Measurements from ENCODE around the gene CPLANE2.
A peak's percentile ranks its signal among the peaks of the same experiment; 100 is the strongest.
"Not testable (repeated sequence)": the region's sequence is repeated elsewhere in the genome, so short reads cannot be mapped to it uniquely, and the experiment has no call there.

Gene CPLANE2, protein sequence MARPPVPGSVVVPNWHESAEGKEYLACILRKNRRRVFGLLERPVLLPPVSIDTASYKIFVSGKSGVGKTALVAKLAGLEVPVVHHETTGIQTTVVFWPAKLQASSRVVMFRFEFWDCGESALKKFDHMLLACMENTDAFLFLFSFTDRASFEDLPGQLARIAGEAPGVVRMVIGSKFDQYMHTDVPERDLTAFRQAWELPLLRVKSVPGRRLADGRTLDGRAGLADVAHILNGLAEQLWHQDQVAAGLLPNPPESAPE

DNA sequence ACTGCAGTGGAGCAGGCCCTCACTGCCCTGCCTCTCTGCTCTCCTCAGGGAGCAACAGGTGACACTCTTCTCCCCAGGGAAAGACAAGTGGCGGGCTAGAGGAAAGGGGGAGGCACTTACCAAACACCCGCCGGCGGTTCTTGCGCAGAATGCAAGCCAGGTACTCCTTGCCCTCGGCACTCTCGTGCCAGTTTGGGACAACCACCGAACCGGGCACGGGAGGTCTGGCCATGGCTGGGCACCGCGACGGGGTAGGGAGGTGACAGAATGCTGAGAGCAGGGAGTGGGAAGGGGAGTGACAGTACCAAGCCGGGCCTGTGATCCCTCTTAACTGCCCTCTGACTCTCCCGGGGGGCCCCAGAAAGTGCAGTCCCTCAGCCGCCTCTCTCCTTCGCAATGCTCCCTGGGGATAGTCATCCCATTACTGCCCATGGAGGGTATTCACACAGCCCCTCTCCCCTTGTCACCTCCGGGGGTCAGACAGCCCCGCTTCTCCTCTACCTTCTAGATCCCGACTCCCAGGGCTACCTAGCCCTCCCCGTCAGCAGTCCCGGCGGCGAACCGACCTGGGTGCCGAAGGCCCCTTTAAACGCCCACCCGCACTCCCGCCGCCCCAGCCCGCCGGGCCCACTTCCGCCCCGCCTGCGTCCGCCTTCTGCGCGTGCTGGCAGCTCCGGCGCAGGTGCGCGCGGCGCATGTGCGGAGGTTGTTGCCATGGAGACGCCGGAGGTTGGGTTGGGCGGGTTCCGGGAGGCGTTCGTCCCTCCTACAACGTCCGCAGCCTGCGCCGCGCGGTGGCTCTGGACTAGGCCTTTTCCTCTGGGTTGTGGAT lies at the start of gene CPLANE2:
CPLANE2 (minus strand) TSS at position 673 of the 832 bp plus-strand sequence; CDS start at position 232, 441 bp downstream.
- DNase-seq: peak; percentile 88

DNA sequence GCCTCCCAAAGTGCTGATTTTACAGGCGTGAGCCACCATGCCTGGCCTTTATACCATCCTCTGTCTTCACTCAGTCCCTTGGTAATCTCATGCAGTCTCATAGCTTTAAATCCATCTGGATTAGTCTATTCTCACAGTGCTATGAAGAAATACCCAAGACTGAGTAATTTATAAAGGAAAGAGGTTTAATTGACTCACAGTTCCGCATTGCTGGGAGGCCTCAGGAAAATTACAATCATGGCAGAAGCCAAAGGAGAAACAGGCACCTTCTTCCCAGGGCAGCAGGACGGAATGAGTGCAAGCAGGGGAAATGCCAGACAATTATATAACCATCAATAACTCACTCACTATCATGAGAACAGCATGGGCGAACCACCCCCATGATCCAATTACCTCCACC lies 49.1 kb upstream of the CPLANE2 start:
- DNase-seq: no peak

DNA sequence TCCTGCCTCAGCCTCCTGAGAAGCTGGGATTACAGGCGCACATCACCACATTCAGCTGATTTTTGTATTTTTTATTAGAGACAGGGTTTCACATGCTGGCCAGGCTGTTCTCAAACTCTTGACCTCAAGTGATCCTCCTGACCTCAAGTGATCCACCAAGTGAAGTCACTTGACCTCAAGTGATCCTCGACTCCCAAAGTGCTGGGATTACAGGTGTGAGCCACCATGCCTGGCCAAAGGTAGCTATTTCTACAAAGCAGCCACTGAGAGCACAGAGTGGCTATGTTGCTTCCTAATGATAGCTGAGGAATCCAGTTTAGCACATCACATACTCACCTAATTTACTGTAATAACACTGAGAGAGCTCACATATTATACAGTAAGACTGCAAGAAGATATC lies 44.8 kb upstream of the CPLANE2 start:
- DNase-seq: no peak

DNA sequence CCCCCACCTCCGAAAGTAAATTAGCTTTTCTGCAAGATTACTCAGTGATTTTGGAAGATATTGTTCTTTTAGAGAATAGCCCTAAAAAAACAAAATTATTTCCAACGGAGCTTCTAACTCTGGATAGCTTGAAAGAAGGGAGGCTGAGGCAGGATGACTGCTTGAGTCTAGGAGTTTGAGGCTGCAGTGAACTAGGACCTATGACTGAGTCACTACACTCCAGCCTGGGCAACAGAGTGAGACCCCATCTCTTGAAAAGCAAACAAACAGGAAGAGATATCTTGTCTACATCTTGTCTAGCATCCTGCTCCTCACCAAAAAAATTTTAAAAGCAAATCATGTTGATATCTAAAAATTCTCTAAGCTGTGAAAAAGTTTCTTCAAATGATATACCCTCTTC lies 42.2 kb upstream of the CPLANE2 start:
- DNase-seq: no peak

DNA sequence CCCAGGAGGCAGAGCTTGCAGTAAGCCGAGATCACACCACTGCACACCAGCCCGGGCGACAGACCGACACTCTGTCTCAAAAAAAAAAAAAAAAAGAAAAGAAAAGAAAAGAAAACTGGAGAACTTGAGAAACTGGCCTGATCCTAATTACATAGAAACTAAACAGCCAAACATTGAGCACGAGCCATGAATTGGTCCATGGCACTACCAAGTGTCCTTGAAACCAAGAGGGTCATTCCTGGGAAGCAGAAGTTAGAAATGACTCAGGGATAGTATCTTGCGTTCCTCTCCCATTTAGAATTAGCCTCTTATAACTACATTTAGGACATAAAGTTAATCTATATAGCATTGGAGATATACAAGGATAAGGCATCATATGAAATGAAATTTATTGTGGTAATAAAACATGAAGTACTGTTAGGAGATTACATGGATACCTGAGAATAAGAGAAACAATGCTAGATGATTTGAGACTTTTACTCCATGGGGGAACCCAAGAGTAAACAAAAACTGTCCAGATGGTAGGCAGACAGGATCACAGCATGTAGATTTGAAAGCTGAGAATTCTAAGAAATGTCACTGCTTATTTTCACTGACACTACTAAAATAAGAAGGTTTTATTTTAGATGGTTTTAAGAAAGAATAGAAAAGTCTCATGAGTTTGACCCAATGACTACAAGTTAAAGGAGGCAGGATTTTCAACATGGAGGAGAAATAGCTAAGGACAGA lies 39.5 kb upstream of the CPLANE2 start:
- DNase-seq: no peak

DNA sequence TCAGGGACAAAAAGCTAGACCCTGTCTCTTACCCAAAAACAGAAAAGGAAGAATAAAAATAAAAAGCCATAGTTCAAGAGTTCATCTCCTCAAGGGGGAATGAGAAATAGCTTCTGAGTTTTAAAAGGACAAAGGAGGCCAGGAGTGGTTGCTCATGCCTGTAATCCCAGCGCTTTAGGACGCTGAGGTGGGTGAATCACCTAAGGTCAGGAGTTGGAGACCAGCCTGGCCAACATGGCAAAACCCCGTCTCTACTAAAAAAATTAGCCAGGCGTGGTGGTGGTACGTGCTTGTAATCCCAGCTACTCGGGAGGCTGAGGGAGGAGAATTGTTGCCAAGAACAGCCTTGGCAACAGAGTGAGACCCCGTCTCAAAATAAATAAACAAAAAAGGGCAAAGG lies 38.6 kb upstream of the CPLANE2 start:
- DNase-seq: no peak

DNA sequence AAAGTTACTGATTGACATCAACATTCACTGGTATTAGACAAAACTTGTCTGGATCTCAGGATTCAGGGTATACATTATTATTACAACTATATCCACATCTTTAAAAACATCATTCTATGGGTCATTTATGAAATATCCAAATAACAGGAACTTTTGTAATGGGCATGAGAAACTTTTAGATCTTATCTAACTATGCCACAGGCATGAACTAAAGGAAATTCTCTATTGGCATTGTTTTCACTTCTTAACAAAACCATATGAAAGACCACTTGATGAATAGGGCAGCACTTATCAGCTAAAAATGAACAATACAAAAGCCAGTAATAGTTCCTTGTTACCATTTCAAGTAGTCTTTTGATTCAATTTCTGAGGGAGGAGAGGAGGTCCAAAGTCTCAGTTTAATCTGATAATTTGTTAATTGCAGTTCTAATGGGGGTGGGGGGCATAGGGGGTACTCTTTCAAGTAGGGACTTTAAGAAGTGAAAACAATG lies 30.8 kb upstream of the CPLANE2 start:
- no peak for DNase-seq

DNA sequence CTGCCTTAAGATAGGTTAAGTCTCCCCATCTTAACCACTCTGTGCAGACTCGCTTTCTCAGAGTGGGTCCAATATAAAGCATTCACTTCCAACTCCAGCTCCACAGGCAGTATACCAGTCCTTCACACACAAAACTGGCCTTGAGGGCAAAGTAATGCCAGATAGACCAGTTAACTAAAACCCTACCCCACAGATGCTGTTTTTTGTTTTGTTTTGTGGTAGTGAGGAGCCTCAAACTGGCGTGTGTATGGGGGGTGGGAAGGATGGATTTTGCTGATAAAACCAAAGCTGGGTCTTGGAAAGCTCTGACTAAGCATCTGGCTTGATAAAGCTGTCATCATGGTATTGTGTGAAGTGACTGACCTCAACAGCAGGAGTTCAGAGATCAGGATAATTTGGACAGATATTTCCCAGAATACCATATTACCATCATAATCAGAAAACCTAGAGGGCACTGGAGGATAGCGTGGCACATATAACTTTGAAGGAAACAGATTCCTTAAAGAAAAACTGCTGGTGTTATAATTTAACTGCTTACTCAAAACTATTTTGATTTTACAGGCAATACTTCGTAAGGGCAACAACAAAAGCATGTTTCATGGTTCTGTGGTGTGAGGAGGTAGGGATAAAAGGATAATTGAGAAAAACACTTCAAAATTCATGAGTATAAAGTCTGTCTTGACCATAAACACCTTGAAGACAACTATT lies 29.6 kb upstream of the CPLANE2 start:
- peak; percentile 75 for DNase-seq

DNA sequence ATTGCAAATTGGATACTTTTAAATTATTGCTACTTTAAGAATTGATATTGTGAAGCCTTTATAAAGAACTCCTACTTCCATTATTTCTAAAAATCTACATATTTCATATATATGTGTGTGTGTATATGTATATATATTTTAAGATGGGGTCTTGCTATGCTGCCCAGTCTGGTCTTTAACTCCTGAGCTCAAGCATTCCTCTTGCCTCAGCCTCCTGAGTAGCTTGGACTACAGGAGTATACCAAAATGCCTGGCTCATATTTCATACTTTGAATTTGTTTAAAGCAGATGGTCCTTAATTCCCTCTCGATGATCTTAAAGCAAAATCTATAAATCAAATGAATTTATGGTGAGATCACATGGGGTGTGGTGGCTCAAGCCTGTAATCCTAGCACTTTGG lies 25.1 kb upstream of the CPLANE2 start:
- no peak for DNase-seq

DNA sequence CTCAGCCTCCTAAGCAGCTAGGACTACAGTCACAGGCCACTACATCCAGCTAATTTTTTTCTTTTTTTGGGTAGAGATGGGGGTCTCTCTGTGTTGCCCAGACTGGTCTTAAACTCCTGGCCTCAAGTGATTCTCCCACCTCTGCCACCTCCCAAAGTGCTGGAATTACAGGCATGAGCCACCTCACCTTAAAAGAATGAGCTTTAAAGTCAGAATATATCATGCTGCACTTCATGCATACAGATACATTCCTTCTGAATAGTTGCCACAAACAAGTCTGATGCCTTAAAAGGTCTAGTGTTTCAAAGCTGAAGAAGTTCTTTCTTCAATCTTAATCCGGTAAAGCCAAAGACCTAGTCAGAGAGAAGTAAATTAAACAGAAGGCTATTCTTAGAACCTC lies 23.8 kb upstream of the CPLANE2 start:
- peak; percentile 67 for DNase-seq

DNA sequence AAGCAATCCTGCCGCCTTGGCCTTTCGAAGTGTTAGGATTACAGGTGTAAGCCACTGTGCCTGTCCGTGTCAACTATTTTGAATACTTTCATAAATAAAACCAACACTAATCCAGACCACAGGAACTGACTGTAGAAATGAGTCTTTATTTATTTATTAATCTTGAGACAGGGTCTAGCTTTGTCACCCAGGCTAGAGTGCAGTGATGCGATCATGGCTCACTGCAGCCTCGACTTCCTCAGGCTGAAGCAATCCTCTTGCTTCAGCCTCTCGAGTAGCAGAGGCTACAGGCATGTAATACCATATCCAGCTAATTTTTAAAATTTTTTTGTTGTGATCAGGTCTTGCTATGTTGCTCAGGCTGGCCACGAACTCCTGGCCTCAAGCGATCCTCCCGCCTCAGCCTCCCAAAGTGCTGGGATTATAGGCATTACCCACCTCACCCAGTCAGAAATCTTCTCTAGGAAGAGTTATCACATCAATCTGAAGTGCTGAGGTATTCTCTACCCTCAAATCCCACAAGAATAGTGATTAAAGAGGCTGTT lies 21.7 kb upstream of the CPLANE2 start:
- no peak for DNase-seq

DNA sequence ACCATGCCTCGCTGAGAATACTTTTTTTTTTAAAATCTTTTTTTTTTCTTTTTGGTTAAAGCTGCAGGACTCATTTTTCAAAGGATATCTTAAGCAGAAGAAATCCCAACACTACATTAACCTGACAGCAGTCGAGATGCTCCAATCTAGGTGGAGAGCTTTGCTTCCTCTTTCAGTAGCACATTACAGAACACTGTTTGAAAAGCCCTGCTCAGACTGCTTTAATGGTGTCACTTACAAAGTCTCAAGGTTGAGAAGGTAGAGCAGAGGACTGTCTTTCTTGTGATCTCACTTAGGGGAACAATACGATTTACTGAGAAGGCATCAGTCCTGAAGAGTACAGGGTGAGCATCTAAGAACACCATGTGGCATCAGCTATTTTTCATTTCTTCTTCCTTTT lies 21.0 kb upstream of the CPLANE2 start:
- DNase-seq: no peak

DNA sequence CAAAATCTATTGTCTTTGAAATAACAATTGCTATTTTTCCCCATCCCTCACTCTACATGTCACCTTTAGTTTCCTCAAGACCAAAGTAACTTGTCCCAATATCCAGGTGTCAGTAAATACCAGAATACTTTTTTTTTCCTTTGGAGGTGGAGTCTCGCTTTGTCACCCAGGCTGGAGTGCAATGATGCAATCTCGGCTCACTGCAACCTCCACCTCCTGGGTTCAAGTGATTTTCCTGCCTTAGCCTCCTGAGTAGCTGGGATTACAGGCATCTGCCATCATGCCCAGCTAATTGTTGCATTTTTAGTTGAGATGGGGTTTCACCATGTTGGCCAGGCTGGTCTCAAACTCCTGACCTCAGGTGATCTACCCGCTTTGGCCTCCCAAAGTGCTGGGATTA lies 20.6 kb upstream of the CPLANE2 start:
- not testable (repeated sequence) for DNase-seq

DNA sequence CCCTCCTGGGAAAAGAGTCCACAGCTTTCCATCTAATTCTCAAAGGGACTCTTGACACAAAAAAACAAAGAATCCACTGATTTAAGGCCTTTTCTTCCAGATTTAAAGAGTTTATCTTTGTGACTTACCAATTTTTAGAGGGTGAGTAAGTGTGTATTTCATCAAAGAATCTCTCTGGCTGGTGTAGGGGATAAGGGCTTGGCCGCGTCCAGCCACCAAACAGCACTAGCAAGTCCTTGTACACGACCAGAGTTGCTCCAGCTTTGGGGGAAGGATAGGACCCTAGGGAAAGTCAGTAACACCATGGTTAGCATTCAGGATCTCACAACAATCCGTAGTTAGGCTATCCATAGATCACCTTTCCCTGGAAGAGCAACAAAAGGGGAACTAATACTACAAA lies 19.5 kb upstream of the CPLANE2 start:
- DNase-seq: no peak

DNA sequence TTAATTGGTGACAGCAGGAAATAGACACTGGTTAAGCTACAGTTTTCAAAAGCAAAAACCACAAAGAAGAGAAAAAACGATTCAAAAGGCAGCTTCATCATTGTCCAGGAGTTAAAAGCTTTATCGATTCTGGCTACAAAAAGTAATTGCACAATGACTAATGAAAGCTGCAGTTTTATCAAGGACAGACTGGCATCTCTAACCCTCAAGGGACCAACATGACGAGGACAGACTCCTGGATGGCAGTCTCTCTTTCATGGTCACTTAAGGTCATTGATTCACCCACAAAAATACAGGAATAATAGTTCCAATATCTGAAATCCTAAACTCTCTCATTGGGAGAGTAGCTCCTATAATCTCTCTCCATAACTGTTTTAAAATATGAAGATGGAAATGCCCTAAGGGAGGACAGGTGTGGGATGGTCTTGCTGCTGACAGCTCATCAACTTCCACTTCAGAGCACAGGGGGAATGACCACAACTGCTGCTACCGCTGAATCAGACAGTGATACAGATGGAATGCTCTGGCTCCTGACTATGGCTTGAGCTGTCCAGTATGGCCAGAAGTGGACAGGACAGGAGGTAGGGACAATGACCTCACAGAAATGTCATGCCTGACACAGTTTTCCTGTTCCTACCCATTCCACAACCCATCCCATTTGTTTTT lies 17.4 kb upstream of the CPLANE2 start:
- DNase-seq: peak; percentile 77

DNA sequence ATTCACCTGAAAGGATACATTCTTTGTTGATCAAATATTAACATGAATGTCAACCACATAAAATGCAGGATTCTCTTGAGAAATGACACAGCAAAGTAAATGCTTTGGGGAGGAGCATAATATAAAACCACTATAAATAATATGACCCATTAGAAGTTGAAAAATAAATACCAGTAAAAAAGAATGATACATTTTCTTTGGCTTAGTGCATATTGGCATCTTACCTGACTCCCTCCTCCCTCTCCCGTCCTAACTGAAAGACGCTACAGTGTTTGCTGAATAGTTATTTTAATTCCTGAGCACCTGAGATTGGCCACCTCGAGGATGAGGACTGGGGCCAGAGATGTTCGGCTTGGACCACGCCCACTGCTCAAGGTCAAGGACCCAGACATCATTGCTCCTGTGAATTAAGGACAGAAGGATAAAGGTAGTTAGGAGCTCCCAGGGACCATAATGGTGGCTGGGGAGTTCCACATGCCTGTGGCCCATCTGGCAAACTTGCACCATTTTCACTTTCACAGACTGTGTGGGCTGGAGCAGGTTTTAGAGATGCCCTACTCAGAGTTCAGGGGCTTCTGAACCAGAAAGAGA lies 16.4 kb upstream of the CPLANE2 start:
- no peak for DNase-seq

DNA sequence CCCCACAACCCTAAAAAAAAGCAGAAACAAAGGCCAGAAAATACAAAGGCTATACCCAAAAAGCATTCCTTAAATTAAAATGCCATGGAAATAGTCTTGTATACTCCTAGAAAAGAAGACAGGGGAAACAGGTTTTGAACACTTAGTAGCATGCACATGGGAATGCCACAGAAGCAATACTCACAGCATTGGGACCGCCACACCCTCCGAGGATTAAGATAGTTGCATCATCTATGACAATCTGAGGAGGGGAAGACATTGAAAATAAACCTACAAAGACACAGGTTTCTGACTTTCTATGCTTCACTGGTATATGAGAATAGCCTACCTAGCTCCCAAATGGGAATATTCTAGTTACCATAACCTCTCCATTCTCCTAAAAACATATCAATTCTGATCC lies 15.9 kb upstream of the CPLANE2 start:
- no peak for DNase-seq

DNA sequence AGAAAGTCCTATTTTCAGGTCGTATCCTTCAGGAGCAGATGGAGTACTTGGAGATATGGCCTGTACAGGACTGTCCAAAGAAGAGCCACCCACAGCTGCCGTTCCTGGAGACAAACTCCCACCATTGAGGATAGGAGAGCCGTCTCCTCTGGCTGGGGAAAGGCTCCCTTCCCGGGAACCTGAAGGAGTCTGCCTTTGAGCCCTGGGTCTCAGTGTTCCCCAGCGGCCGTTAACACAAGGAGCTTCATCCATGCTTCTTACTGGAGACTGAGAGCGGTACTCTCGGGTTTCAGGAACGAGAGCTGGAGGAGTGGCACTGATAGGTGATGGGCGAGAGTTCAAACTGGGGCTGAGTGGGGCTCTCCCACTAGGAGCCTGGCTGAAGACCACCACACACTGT lies 14.4 kb upstream of the CPLANE2 start:
- no peak for DNase-seq

DNA sequence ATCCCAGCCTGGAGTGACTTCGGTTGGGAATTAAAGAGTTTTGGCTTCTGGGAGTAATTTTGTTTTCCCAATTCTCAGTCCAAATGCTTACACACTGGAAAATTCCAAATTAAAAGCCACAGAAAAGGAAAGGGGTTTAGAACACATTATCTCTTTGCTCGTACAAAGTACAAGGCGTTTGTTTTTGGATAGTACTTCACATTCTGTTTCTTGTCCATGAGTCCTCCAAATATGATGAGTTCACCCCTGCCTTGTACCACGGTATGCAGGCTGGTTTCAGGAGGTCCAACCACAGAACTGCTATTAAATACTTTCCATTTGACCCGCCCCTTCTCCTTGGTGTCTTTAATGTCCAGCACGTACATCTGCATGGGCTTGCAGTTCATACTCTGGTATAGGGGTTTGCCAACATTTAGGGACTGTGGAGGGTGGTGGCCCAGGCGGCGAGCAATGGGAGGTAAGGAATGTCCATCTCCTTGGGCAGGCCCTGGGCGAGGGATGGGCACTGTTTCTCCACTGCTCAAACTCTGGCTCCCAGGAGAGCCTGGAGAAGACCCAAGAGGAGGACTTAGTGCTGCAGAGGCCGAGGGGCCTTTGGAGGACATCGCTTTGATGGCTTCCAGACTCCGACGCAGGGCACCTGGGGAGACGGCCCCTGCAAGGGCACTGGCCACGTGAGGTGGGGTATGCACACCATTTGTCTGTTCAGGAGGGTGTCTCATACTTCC lies 13.7 kb upstream of the CPLANE2 start:
- peak; percentile 29 for DNase-seq

DNA sequence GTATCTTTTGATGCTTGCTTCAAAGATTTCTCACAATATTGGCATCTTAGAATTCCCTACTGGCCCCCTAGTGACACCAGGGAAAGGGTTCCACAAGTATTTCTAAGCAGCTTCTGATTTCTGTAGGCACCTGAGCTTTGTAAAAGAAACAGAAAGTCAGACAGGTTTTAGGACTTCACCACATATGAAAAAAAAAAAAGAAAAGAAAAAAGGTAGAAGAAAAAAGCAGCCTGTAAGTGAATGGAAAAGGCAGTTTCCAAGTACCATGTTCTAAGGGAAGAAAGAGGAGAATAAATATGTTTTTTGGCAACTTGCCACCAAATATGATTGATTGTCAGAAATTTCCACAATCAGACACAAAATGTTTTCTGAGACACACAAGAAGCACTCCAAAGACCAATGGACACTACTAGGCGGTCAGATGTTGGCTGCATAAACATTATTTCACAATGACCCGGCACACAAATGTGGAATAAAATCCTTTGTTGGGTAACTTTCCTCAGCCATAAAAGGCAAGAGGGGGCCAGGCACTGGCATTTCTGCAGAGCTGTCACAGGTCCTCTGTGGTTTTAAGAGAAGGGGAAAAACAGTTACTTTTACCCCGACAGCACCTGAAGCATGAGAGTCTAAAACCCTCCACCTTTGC lies 12.7 kb upstream of the CPLANE2 start:
- peak; percentile 47 for DNase-seq
